SK-N-SH (cell line): Measurements from ENCODE around the gene DYDC2.

ENCODE experiments used
- CHD2 ChIP-seq: fragments of 150-350 bp; IDR thresholded peaks from 2 replicates; pipeline ENCODE4 v1.6.1; 2018; ENCODE audit warnings: low read length; ENCODE audit not compliant: partially characterized antibody
- GABPA ChIP-seq: IDR thresholded peaks from 2 replicates; pipeline ENCODE4 v1.4.0; 2012; ENCODE audit warnings: low read depth, mild to moderate bottlenecking
- NRF1 ChIP-seq: IDR thresholded peaks from 2 replicates; pipeline ENCODE4 v1.6.1; 2012; ENCODE audit warnings: low read depth, mild to moderate bottlenecking, low read length
- POLR2AphosphoS5 ChIP-seq: IDR thresholded peaks from 2 replicates; pipeline ENCODE4 v1.6.1; 2012; ENCODE audit warnings: low read depth, low read length
- YY1 ChIP-seq: IDR thresholded peaks from 2 replicates; pipeline ENCODE4 v1.4.0; 2012; ENCODE audit warnings: low read depth, mild to moderate bottlenecking
- TF ChIP-seq, protein P1 (sequence below): fragments of 200-600 bp; sonication (generic); IDR thresholded peaks from 2 replicates; pipeline ENCODE4 v1.6.1; 2017; ENCODE audit warnings: antibody characterized with exemption, mild to moderate bottlenecking, moderate library complexity
- TF ChIP-seq, protein P2 (sequence below): fragments of 150-350 bp; IDR thresholded peaks from 2 replicates; pipeline ENCODE4 v1.6.1; 2017; ENCODE audit warnings: antibody characterized with exemption, low read length, low read depth, borderline replicate concordance
- TF ChIP-seq, protein P3 (sequence below): IDR thresholded peaks from 2 replicates; pipeline ENCODE4 v1.6.1; 2012; ENCODE audit warnings: mild to moderate bottlenecking, low read depth, low read length, moderate library complexity
- TF ChIP-seq, protein P4 (sequence below): IDR thresholded peaks from 2 replicates; pipeline ENCODE4 v1.4.0; 2012; ENCODE audit warnings: low read depth, borderline replicate concordance

DNA sequence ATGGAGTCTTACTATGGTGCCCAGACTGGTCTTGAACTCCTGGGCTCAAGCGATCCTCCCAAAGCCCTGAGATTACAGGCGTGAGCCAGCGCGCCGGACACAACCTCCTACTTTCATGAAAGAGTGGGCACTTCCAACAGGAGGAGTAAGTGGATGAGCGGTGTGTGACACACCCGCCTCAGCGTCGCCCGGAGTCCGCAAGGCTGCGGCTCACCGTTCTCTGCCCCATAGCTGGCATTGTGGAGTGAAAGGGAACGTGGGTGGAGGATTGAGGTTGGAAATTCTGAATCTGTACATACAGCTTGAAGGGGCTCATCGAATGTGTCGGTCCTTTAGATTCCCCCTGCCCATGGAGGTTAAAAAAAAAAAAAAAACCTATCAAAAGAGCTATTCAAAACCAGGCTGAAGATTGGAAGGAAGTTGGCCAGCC lies 51.2 kb downstream of the DYDC2 start:
- no peak for TF ChIP-seq NRF1
- TF ChIP-seq, protein P1, sequence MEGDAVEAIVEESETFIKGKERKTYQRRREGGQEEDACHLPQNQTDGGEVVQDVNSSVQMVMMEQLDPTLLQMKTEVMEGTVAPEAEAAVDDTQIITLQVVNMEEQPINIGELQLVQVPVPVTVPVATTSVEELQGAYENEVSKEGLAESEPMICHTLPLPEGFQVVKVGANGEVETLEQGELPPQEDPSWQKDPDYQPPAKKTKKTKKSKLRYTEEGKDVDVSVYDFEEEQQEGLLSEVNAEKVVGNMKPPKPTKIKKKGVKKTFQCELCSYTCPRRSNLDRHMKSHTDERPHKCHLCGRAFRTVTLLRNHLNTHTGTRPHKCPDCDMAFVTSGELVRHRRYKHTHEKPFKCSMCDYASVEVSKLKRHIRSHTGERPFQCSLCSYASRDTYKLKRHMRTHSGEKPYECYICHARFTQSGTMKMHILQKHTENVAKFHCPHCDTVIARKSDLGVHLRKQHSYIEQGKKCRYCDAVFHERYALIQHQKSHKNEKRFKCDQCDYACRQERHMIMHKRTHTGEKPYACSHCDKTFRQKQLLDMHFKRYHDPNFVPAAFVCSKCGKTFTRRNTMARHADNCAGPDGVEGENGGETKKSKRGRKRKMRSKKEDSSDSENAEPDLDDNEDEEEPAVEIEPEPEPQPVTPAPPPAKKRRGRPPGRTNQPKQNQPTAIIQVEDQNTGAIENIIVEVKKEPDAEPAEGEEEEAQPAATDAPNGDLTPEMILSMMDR: no peak
- TF ChIP-seq, protein P2, sequence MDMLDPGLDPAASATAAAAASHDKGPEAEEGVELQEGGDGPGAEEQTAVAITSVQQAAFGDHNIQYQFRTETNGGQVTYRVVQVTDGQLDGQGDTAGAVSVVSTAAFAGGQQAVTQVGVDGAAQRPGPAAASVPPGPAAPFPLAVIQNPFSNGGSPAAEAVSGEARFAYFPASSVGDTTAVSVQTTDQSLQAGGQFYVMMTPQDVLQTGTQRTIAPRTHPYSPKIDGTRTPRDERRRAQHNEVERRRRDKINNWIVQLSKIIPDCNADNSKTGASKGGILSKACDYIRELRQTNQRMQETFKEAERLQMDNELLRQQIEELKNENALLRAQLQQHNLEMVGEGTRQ: no peak
- TF ChIP-seq, protein P3, sequence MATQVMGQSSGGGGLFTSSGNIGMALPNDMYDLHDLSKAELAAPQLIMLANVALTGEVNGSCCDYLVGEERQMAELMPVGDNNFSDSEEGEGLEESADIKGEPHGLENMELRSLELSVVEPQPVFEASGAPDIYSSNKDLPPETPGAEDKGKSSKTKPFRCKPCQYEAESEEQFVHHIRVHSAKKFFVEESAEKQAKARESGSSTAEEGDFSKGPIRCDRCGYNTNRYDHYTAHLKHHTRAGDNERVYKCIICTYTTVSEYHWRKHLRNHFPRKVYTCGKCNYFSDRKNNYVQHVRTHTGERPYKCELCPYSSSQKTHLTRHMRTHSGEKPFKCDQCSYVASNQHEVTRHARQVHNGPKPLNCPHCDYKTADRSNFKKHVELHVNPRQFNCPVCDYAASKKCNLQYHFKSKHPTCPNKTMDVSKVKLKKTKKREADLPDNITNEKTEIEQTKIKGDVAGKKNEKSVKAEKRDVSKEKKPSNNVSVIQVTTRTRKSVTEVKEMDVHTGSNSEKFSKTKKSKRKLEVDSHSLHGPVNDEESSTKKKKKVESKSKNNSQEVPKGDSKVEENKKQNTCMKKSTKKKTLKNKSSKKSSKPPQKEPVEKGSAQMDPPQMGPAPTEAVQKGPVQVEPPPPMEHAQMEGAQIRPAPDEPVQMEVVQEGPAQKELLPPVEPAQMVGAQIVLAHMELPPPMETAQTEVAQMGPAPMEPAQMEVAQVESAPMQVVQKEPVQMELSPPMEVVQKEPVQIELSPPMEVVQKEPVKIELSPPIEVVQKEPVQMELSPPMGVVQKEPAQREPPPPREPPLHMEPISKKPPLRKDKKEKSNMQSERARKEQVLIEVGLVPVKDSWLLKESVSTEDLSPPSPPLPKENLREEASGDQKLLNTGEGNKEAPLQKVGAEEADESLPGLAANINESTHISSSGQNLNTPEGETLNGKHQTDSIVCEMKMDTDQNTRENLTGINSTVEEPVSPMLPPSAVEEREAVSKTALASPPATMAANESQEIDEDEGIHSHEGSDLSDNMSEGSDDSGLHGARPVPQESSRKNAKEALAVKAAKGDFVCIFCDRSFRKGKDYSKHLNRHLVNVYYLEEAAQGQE: no peak
- TF ChIP-seq GABPA: no peak
- TF ChIP-seq CHD2: no peak
- TF ChIP-seq YY1: no peak
- TF ChIP-seq, protein P4, sequence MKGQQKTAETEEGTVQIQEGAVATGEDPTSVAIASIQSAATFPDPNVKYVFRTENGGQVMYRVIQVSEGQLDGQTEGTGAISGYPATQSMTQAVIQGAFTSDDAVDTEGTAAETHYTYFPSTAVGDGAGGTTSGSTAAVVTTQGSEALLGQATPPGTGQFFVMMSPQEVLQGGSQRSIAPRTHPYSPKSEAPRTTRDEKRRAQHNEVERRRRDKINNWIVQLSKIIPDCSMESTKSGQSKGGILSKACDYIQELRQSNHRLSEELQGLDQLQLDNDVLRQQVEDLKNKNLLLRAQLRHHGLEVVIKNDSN: no peak
- TF ChIP-seq POLR2AphosphoS5: no peak
